IPS-NIHi7 (cell line): ENCODE measurements around the gene CBLB.

ENCODE experiments used
- DNase-seq: peaks from one replicate; pipeline ENCODE4 v3.0.0; 2012; ENCODE audit warnings: mixed read lengths; ENCODE audit errors: extremely low spot score

CBLB gene

GRCh38 chr3:105868742-105869530 is at the start of gene CBLB:
Gene CBLB, minus strand, starts transcription at chr3:105869012. Its CDS starts 1,435 bp downstream, at chr3:105867577.
- DNase-seq = peak; percentile 93

- DNase-seq = no peak
Observed at GRCh38 chr3:105916767-105917166, 48.0 kb upstream of the CBLB start.

DNA sequence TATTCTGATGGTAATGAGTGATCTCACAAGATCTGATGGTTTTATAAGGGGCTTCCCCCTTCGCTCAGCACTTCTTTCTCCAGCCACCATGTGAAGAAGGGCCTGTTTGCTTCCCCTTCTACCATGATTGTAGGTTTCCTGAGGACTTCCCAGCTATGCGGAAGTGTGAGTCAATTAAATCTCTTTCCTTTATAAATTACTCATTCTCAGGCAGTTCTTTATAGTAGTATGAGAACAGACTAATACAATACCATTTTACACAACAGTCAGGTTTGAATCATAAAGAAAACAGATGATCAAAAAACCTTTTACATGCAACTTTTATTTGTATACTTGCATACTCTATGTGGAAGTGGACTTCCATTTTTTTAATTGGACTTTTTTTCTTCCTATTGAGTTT is 46.7 kb upstream of the CBLB start:
- DNase-seq = no peak

DNA sequence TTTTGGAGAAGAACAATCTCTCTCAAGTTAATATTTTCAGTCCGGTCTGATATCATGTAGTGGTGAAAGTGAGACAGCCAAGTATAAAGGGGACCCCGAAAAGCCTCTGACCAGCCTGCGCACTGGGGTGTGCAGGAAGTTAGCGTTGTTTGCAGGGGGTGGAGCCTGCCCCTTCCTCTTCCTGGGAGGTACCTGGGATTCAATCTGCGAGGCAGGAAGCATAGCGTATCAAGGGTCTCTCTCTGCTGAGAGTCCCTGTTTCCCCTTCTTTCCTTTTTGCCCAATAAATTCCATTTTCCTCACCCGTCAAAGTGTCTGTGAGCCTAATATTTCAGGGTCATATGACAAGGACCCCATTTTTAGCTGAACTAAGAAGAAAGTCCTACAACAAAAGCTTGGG is 44.8 kb upstream of the CBLB start:
- DNase-seq = no peak

GRCh38 chr3:105912891-105913290 is 44.1 kb upstream of the CBLB start:
- DNase-seq = no peak

- no peak for DNase-seq
Observed at GRCh38 chr3:105911496-105911895, 42.7 kb upstream of the CBLB start.

- no peak for DNase-seq
Observed at GRCh38 chr3:105907777-105908176, 39.0 kb upstream of the CBLB start.

DNA sequence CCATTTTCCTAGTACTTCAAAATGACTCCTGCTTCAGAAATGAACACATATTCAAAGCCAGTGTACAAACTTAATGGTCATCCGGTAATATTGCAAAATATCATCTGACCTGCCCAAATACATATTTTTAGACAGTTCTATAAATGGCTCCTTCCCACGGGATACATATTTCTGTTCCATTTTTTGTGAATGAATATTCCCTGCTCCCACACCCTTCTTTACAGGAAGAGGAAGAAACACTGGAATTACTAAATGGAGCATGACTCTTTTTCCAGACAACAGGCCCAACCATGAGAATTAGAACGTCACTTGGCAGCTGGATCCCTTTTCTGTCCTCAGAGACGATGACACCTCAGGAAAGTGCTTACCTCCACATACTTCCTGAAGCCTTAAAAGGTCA is 38.0 kb upstream of the CBLB start:
- no peak for DNase-seq

DNA sequence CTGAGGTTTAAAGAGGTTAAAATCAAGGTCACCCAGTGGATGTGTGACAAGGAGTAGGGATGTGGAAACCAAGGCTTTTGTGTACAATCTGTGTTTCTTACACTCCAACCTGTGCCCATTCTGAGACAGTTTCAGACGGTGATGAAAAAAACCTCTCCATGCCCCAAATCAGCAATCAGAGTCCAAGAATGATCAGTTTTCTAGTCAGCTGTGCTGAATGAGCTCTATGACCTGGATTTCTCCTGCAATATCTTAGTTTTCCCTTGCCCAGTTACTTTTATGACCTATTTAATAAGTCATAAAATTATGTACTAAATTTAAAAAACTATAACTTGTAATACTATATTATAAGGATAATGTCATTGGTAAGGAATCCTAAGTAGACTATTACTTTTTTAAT is 37.5 kb upstream of the CBLB start:
- DNase-seq = no peak

- no peak for DNase-seq
Observed at GRCh38 chr3:105905328-105905727, 36.5 kb upstream of the CBLB start.

DNA sequence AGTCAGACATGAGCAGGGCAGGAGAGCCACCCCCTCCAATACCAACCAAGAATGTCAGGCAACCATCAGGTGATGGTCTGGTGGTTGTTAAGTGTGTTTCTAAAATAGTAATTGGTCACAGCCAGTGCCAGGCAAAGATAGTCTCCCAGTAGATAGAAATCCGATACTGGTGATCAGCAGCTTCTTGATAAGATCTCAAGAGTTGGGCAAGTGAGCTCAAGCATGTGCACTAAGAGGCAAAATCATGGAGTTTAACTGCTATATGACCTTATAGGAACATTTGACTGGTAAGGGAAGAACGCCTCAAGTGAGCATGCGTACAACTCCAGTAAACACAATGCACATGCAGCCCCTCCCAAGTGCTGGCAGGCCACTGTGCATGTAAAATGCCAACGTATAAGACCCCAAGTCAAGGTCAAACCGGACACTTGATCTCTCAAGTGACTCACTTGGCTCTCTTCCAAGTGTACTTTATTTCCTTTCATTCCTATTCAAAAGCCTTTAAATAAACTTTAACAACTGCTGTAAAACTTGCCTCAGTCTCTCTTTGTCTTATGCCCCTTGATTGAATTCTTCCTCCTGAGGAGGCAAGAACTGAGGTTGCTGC is 36.0 kb upstream of the CBLB start:
- DNase-seq = no peak

- no peak for DNase-seq
Observed at GRCh38 chr3:105904251-105904650, 35.4 kb upstream of the CBLB start.

DNA sequence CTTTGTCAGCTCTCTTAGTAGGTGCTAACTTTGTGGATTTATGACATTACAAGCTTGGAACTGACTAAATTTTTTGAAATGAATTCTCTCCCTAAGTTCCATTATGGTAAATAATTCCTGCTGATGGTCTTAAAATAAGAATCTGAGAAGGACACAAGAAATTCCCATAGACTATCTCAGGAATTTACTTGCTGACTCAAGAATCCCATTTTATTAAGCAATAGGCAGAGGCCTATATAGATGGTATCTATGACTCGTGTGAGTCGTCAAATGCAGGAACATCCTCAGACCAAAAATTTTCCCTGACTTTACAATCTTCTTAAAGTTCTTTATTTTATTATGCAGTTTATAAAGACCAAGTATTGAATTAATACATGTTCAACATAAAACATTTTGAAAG is 30.7 kb upstream of the CBLB start:
- DNase-seq = no peak

DNA sequence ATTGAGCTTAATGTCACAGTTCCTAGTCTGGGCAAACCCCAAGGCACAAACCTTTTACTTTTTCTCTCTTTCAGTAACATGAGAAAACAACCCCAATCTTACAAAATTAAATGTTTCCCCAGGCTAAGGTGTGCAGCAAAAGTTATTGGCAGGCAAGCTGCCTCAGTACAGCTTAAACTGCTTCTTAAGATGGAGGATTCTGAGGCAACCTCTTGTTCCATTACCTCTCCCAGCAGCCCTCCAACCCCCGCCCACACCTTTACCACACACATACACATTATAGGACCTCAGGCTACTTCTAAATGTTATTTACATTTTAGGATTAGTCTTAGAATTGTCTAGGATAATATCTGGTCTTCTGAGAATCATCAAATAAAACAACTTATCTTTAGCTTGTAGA is 22.3 kb upstream of the CBLB start:
- no peak for DNase-seq

- no peak for DNase-seq
Observed at GRCh38 chr3:105888621-105889579, 20.1 kb upstream of the CBLB start.

GRCh38 chr3:105885256-105885655 is 16.4 kb upstream of the CBLB start:
- DNase-seq = no peak

DNA sequence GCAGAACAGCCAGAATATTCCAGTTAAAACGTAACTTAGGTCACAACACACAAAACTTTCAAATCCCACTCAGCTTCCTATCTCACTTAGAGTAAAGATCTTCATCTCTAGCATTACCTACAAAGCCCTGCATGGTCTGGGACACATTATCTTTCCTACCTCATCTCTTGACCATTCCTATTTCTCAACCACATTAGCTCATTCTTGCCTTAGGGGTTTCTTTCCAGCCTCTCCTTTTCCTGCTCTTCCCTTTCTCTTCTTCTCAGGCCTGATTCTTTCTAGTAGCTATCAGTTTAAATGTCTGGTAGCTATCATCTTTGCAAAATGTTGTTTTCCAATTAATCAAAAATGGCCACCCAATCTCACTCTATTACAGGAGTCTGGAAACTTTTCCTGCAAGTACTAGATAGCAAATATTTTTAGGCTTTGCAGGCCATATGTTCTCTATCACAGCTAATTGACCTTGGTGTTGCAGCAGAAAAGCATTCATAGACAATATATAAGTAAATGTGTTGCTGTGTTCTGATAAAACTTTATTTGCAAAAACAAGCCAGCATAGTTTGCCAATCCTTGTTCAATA is 15.1 kb upstream of the CBLB start:
- DNase-seq = no peak

DNA sequence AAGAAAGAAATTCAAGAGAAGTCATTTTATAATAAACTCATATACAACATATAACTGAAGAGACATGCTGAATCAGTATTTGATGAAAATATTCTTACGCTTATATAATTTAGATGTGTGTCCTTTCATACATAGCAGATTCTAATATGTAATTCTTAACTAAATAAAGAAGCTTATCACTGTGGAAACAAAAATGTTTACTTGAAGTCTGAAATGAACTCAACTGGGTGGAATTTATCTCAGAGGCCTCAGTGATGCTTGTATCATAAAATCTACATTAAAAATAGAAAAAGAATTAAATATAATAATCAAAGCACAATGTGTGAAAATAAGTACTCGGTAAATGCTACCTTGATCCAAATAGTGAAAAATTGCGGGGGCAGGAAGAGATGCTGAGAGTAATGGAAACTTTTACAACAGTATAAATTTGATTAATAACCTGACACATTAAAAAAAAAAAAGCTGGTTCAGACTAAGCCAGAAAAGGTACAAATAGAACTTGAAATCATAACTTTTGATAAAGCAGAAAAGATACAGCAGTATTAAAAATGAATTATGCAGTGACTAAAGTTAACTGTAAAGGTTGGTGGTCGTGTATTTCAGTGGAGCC is 12.0 kb upstream of the CBLB start:
- no peak for DNase-seq

- DNase-seq = no peak
Observed at GRCh38 chr3:105878061-105878460, 9.2 kb upstream of the CBLB start.

- no peak for DNase-seq
Observed at GRCh38 chr3:105877336-105877910, 8.6 kb upstream of the CBLB start.

GRCh38 chr3:105876780-105877327 is 8.0 kb upstream of the CBLB start:
- DNase-seq = no peak
